ENCODE data around the gene LRRC41. TPM values are rescaled to one million over a fixed set of nuclear protein-coding genes. Genes with fewer than 3 reads are reported as not detected.

The LRRC41 gene
- total and polyA plus RNA-seq, 2 experiments from 2014 or later, result 103 to 133 TPM

- TF ChIP-seq EZH2 (IDR thresholded peaks at IDR 0.05; ENCODE audit: insufficient read depth, poor library complexity, severe bottlenecking), result no peak
- TF ChIP-seq EZH2phosphoT487 (IDR thresholded peaks at IDR 0.05; ENCODE audit: insufficient read depth, low read depth), result no peak
- Histone ChIP-seq H3F3A (ENCODE audit: insufficient read depth) (peaks cover 48% of the 10 kb centered on the region), H3K9me2 (ENCODE audit: insufficient read depth) (no peaks in the 10 kb centered on the region), H3K79me2 (ENCODE audit: insufficient read depth) (peaks cover 69% of the 10 kb centered on the region), H3K36me3 (ENCODE audit: low read depth) (peaks cover 47% of the 10 kb centered on the region), H2AFZ (no peak overlapping the region), H3K4me3 (no peak overlapping the region), H3K4me1 (ENCODE audit: insufficient read depth) (peaks cover 29% of the 10 kb centered on the region), H3K4me2 (ENCODE audit: unreplicated experiment) (peak overlapping the region; percentile 13), H3K27me3 (replicated peaks; ENCODE audit: insufficient read depth) (no peaks in the 10 kb centered on the region), H4K20me1 (ENCODE audit: insufficient read depth) (no peaks in the 10 kb centered on the region), H3K27ac (peak overlapping the region; percentile 78), H3K9ac (peak overlapping the region; percentile 50), H3K9me3 (ENCODE audit: low read depth) (no peaks in the 10 kb centered on the region)
- no peak for DNase-seq
- in situ Hi-C loops (cut with MboI), result no loop called here
- 93 to 98% methylated on average over 5 of the region's 5 CpGs for WGBS, 2 experiments (ENCODE audit: low coverage in 1 of 2, low lambda C conversion rate in 2 of 2, missing lambda C conversion rate in 2 of 2)
Observed at GRCh38 chr1:46289134-46289494, 14.3 kb downstream of the LRRC41 start.

- Histone ChIP-seq H3K9ac (peak overlapping the region; percentile 50), H4K20me1 (ENCODE audit: insufficient read depth) (no peaks in the 10 kb centered on the region), H3F3A (ENCODE audit: insufficient read depth) (peaks cover 48% of the 10 kb centered on the region), H3K27ac (peak overlapping the region; percentile 78), H3K9me2 (ENCODE audit: insufficient read depth) (no peaks in the 10 kb centered on the region), H3K4me1 (ENCODE audit: insufficient read depth) (peaks cover 29% of the 10 kb centered on the region), H3K4me2 (ENCODE audit: unreplicated experiment) (peak overlapping the region; percentile 13), H2AFZ (no peak overlapping the region), H3K9me3 (ENCODE audit: low read depth) (no peaks in the 10 kb centered on the region), H3K27me3 (replicated peaks; ENCODE audit: insufficient read depth) (no peaks in the 10 kb centered on the region), H3K79me2 (ENCODE audit: insufficient read depth) (peaks cover 69% of the 10 kb centered on the region), H3K36me3 (ENCODE audit: low read depth) (peaks cover 47% of the 10 kb centered on the region), H3K4me3 (no peak overlapping the region)
- no peak for TF ChIP-seq EZH2phosphoT487 (IDR thresholded peaks at IDR 0.05; ENCODE audit: insufficient read depth, low read depth)
- TF ChIP-seq EZH2 (IDR thresholded peaks at IDR 0.05; ENCODE audit: insufficient read depth, poor library complexity, severe bottlenecking), result no peak
- peak; percentile 80 for DNase-seq
- in situ Hi-C loops (cut with MboI), result no loop called here
- WGBS, 2 experiments (ENCODE audit: low coverage in 1 of 2, low lambda C conversion rate in 2 of 2, missing lambda C conversion rate in 2 of 2), result 86 to 93% methylated on average over 1 of the region's 1 CpG
Observed at GRCh38 chr1:46288485-46289133, 14.8 kb downstream of the LRRC41 start.

GRCh38 chr1:46285730-46286477 is 17.5 kb downstream of the LRRC41 start:
- H4K20me1 ChIP-seq (ENCODE audit: insufficient read depth), result no peaks in the 10 kb centered on the region
- H3K9ac ChIP-seq, result no peak overlapping the region
- peaks cover 29% of the 10 kb centered on the region for H3K4me1 ChIP-seq (ENCODE audit: insufficient read depth)
- 84 to 90% methylated on average over 26 to 27 of the region's 27 CpGs for WGBS, 2 experiments (ENCODE audit: low coverage in 1 of 2, low lambda C conversion rate in 2 of 2, missing lambda C conversion rate in 2 of 2)
- H3K27me3 ChIP-seq (replicated peaks; ENCODE audit: insufficient read depth), result no peaks in the 10 kb centered on the region
- peaks cover 42% of the 10 kb centered on the region for H3K36me3 ChIP-seq (ENCODE audit: low read depth)
- H3K27ac ChIP-seq, result no peak overlapping the region
- no peaks in the 10 kb centered on the region for H3K9me2 ChIP-seq (ENCODE audit: insufficient read depth)
- H3K4me2 ChIP-seq (ENCODE audit: unreplicated experiment), result no peak overlapping the region
- TF ChIP-seq EZH2 (IDR thresholded peaks at IDR 0.05; ENCODE audit: insufficient read depth, poor library complexity, severe bottlenecking), result no peak
- no peak for TF ChIP-seq EZH2phosphoT487 (IDR thresholded peaks at IDR 0.05; ENCODE audit: insufficient read depth, low read depth)
- in situ Hi-C loops (cut with MboI), result no loop called here
- H3F3A ChIP-seq (ENCODE audit: insufficient read depth), result peaks cover 35% of the 10 kb centered on the region
- DNase-seq, result no peak
- H3K9me3 ChIP-seq (ENCODE audit: low read depth), result no peaks in the 10 kb centered on the region
- H2AFZ ChIP-seq, result no peak overlapping the region
- peaks cover 57% of the 10 kb centered on the region for H3K79me2 ChIP-seq (ENCODE audit: insufficient read depth)
- no peak overlapping the region for H3K4me3 ChIP-seq

- H3K27ac ChIP-seq, result peak overlapping the region; percentile 25; the same call in 1 of the 2 replicates
- no peak overlapping the region for H3K4me2 ChIP-seq (ENCODE audit: unreplicated experiment)
- in situ Hi-C loops (cut with MboI), result no loop called here
- no peak overlapping the region for H3K4me3 ChIP-seq
- TF ChIP-seq EZH2phosphoT487 (IDR thresholded peaks at IDR 0.05; ENCODE audit: insufficient read depth, low read depth) (no peak), EZH2 (IDR thresholded peaks at IDR 0.05; ENCODE audit: insufficient read depth, poor library complexity, severe bottlenecking) (no peak)
- WGBS, 2 experiments (ENCODE audit: low coverage in 1 of 2, low lambda C conversion rate in 2 of 2, missing lambda C conversion rate in 2 of 2), result 67 to 71% methylated on average over 3 of the region's 3 CpGs
- H4K20me1 ChIP-seq (ENCODE audit: insufficient read depth), result no peaks in the 10 kb centered on the region
- H3K9ac ChIP-seq, result peak overlapping the region; percentile 20; the same call in 1 of the 2 replicates
- no peak overlapping the region for H2AFZ ChIP-seq
- peaks cover 46% of the 10 kb centered on the region for H3K36me3 ChIP-seq (ENCODE audit: low read depth)
- H3K4me1 ChIP-seq (ENCODE audit: insufficient read depth), result peaks cover 26% of the 10 kb centered on the region
- peak; percentile 53 for DNase-seq
- H3F3A ChIP-seq (ENCODE audit: insufficient read depth), result peaks cover 25% of the 10 kb centered on the region
- no peaks in the 10 kb centered on the region for H3K27me3 ChIP-seq (replicated peaks; ENCODE audit: insufficient read depth)
- peaks cover 48% of the 10 kb centered on the region for H3K79me2 ChIP-seq (ENCODE audit: insufficient read depth)
- H3K9me3 ChIP-seq (ENCODE audit: low read depth), result no peaks in the 10 kb centered on the region
- no peaks in the 10 kb centered on the region for H3K9me2 ChIP-seq (ENCODE audit: insufficient read depth)
Observed at GRCh38 chr1:46284597-46285564, 18.5 kb downstream of the LRRC41 start.

All from GM23248 (cell line).